Measurements from ENCODE around the gene BRD3. TPM values are rescaled to one million over a fixed set of nuclear protein-coding genes. Genes with fewer than 3 reads are reported as not detected.

The BRD3 gene
- total RNA-seq, 1 experiment from 2014 or later, result 47.3 TPM

GRCh38 chr9:134005381-134005780, 62.4 kb downstream of the BRD3 start:
- intact Hi-C loops (cut with micrococcal nuclease; ENCODE audit: unreplicated experiment), result no loop called here
- POLR2A ChIA-PET (ENCODE audit: unreplicated experiment), result no interaction called here
- no TSS peak for BruUV-seq (replicated peaks)

GRCh38 chr9:134004881-134005280, 62.9 kb downstream of the BRD3 start:
- TF ChIP-seq EZH2 (IDR thresholded peaks at IDR 0.05; ENCODE audit: low read depth), result no peak
- no peak for TF ChIP-seq CTCF (conservative IDR thresholded peaks at IDR 0.05)
- Histone ChIP-seq H3K4me1 (replicated peaks; ENCODE audit: insufficient read depth) (no peaks in the 10 kb centered on the region), H4K20me1 (ENCODE audit: insufficient read depth) (no peaks in the 10 kb centered on the region), H3F3A (ENCODE audit: insufficient read depth, low read depth) (no peaks in the 10 kb centered on the region), H3K79me2 (ENCODE audit: low read depth) (no peaks in the 10 kb centered on the region), H3K36me3 (ENCODE audit: low read depth) (no peaks in the 10 kb centered on the region), H3K9me3 (ENCODE audit: insufficient read depth, low read depth) (no peaks in the 10 kb centered on the region), H3K9me2 (ENCODE audit: insufficient read depth) (no peaks in the 10 kb centered on the region), H2AFZ (no peak overlapping the region), H3K4me2 (no peak overlapping the region), H3K27ac (no peak overlapping the region), H3K27me3 (ENCODE audit: insufficient read depth, low read depth) (peaks cover 3% of the 10 kb centered on the region; the same call in 1 of the 2 replicates), H3K4me3 (no peak overlapping the region)
- DNase-seq, result no peak
- CTCF ChIA-PET, result interaction anchor here (1.2 kb wide), 1 partner anchor 223 kb away, joined by 6 read pairs; no protein-coding TSS in a partner anchor
- no TSS peak for BruUV-seq (replicated peaks)
- intact Hi-C loops (cut with micrococcal nuclease; ENCODE audit: unreplicated experiment), result no loop called here
- POLR2A ChIA-PET (ENCODE audit: unreplicated experiment), result no interaction called here

More at GRCh38 chr9:134005381-134005780, 62.4 kb downstream of the BRD3 start:
- Histone ChIP-seq H3K4me2 (no peak overlapping the region), H3K9me3 (ENCODE audit: insufficient read depth, low read depth) (no peaks in the 10 kb centered on the region), H3K36me3 (ENCODE audit: low read depth) (no peaks in the 10 kb centered on the region), H3K79me2 (ENCODE audit: low read depth) (no peaks in the 10 kb centered on the region), H3K9me2 (ENCODE audit: insufficient read depth) (no peaks in the 10 kb centered on the region), H3K4me3 (no peak overlapping the region), H3K27me3 (ENCODE audit: insufficient read depth, low read depth) (peaks cover 3% of the 10 kb centered on the region; the same call in 1 of the 2 replicates), H4K20me1 (ENCODE audit: insufficient read depth) (no peaks in the 10 kb centered on the region), H3F3A (ENCODE audit: insufficient read depth, low read depth) (no peaks in the 10 kb centered on the region), H3K27ac (no peak overlapping the region), H2AFZ (no peak overlapping the region), H3K4me1 (replicated peaks; ENCODE audit: insufficient read depth) (no peaks in the 10 kb centered on the region)
- CTCF ChIA-PET, result interaction anchor here (1.2 kb wide), 1 partner anchor 223 kb away, joined by 6 read pairs; no protein-coding TSS in a partner anchor
- TF ChIP-seq CTCF (conservative IDR thresholded peaks at IDR 0.05) (no peak), EZH2 (IDR thresholded peaks at IDR 0.05; ENCODE audit: low read depth) (no peak)
- DNase-seq, result no peak

GRCh38 chr9:134004131-134004873, 63.5 kb downstream of the BRD3 start:
- CTCF ChIA-PET, result no interaction called here
- DNase-seq, result no peak
- H3K27me3 ChIP-seq (ENCODE audit: insufficient read depth, low read depth), result peaks cover 3% of the 10 kb centered on the region; the same call in 1 of the 2 replicates
- H3K4me3 ChIP-seq, result no peak overlapping the region
- no peaks in the 10 kb centered on the region for H3K79me2 ChIP-seq (ENCODE audit: low read depth)
- TF ChIP-seq CTCF (conservative IDR thresholded peaks at IDR 0.05), result no peak
- no peak for TF ChIP-seq EZH2 (IDR thresholded peaks at IDR 0.05; ENCODE audit: low read depth)
- H3K9me3 ChIP-seq (ENCODE audit: insufficient read depth, low read depth), result no peaks in the 10 kb centered on the region
- no peaks in the 10 kb centered on the region for H4K20me1 ChIP-seq (ENCODE audit: insufficient read depth)
- no peak overlapping the region for H2AFZ ChIP-seq
- intact Hi-C loops (cut with micrococcal nuclease; ENCODE audit: unreplicated experiment), result no loop called here
- H3F3A ChIP-seq (ENCODE audit: insufficient read depth, low read depth), result no peaks in the 10 kb centered on the region
- no peaks in the 10 kb centered on the region for H3K9me2 ChIP-seq (ENCODE audit: insufficient read depth)
- no peak overlapping the region for H3K27ac ChIP-seq
- POLR2A ChIA-PET (ENCODE audit: unreplicated experiment), result no interaction called here
- H3K4me2 ChIP-seq, result no peak overlapping the region
- H3K36me3 ChIP-seq (ENCODE audit: low read depth), result no peaks in the 10 kb centered on the region
- no peaks in the 10 kb centered on the region for H3K4me1 ChIP-seq (replicated peaks; ENCODE audit: insufficient read depth)
- BruUV-seq (replicated peaks), result no TSS peak
